HG03442 (cell line): ENCODE results near the gene ZNF518A.
"Not testable (repeated sequence)": the region's sequence is repeated elsewhere in the genome, so short reads cannot be mapped to it uniquely, and the experiment has no call there.

Experiments
- ATAC-seq: cut with Tn5 transposase; IDR thresholded peaks from one replicate; pipeline ENCODE4 v1.9.1; 2021; ENCODE audit warnings: mild to moderate bottlenecking, moderate library complexity; ENCODE audit not compliant: unreplicated experiment

The ZNF518A gene

GRCh38 chr10:96131621-96132020, 1.5 kb downstream of the ZNF518A start:
- ATAC-seq = no peak

- ATAC-seq = no peak
These were observed 3.0 kb downstream of the ZNF518A start for GRCh38 chr10:96133135-96133534.

GRCh38 chr10:96136810-96137209, 6.7 kb downstream of the ZNF518A start:
- no peak for ATAC-seq

GRCh38 chr10:96137567-96137966, 7.5 kb downstream of the ZNF518A start:
- ATAC-seq = no peak

GRCh38 chr10:96138102-96138501, 8.0 kb downstream of the ZNF518A start:
- ATAC-seq = peak; percentile 97

GRCh38 chr10:96152437-96152836, 22.3 kb downstream of the ZNF518A start:
- ATAC-seq = no peak

- no peak for ATAC-seq
These were observed 23.0 kb downstream of the ZNF518A start for GRCh38 chr10:96153070-96153469.

- ATAC-seq = no peak
These were observed 35.6 kb downstream of the ZNF518A start for GRCh38 chr10:96165726-96166125.

GRCh38 chr10:96168546-96168945, 38.4 kb downstream of the ZNF518A start:
- ATAC-seq = no peak

GRCh38 chr10:96170230-96170629, 40.1 kb downstream of the ZNF518A start:
- ATAC-seq = no peak

GRCh38 chr10:96172666-96173065, 42.6 kb downstream of the ZNF518A start:
- ATAC-seq = no peak

- no peak for ATAC-seq
These were observed 46.9 kb downstream of the ZNF518A start for GRCh38 chr10:96176985-96177384.

- no peak for ATAC-seq
These were observed 58.3 kb downstream of the ZNF518A start for GRCh38 chr10:96188421-96188820.

GRCh38 chr10:96188916-96189315, 58.8 kb downstream of the ZNF518A start:
- ATAC-seq = no peak

- ATAC-seq = not testable (repeated sequence)
These were observed 59.4 kb downstream of the ZNF518A start for GRCh38 chr10:96189505-96189904.

- no peak for ATAC-seq
These were observed 71.4 kb downstream of the ZNF518A start for GRCh38 chr10:96201525-96201924.

GRCh38 chr10:96205580-96205979, 75.5 kb downstream of the ZNF518A start:
- no peak for ATAC-seq

- ATAC-seq = peak; percentile 82
These were observed 78.2 kb downstream of the ZNF518A start for GRCh38 chr10:96208271-96208670.

GRCh38 chr10:96208946-96209345, 78.8 kb downstream of the ZNF518A start:
- no peak for ATAC-seq

- no peak for ATAC-seq
These were observed 81.7 kb downstream of the ZNF518A start for GRCh38 chr10:96211764-96212163.

- no peak for ATAC-seq
These were observed 82.8 kb downstream of the ZNF518A start for GRCh38 chr10:96212911-96213310.
